Parathyroid adenoma (tissue), 2 donors: Measurements from ENCODE around the gene INO80E.
"Not testable (repeated sequence)": the region's sequence is repeated elsewhere in the genome, so short reads cannot be mapped to it uniquely, and the experiment has no call there.

Experiments
- H2AFZ ChIP-seq: fragments of 300-600 bp; sonication (generic); one replicate; pipeline ENCODE4 v1.7.0; 2017; ENCODE audit warnings: antibody characterized with exemption, mild to moderate bottlenecking
- H3K27ac ChIP-seq: fragments of 300-600 bp; sonication (generic); one replicate; pipeline ENCODE4 v1.7.0; 2017
- H3K27me3 ChIP-seq: fragments of 300-600 bp; sonication (generic); one replicate; pipeline ENCODE4 v1.7.0; 2017; ENCODE audit warnings: low read length; ENCODE audit not compliant: control insufficient read depth, insufficient read depth
- H3K36me3 ChIP-seq: fragments of 300-600 bp; sonication (generic); one replicate; pipeline ENCODE4 v1.7.0; 2017; ENCODE audit warnings: low read length; ENCODE audit not compliant: control insufficient read depth, insufficient read depth
- H3K4me1 ChIP-seq: fragments of 300-600 bp; sonication (generic); one replicate; pipeline ENCODE4 v1.7.0; 2017; ENCODE audit warnings: control low read depth
- H3K4me2 ChIP-seq: fragments of 300-600 bp; sonication (generic); one replicate; pipeline ENCODE4 v1.7.0; 2017; ENCODE audit warnings: low read length
- H3K4me3 ChIP-seq: fragments of 300-600 bp; sonication (generic); one replicate; pipeline ENCODE4 v1.7.0; 2017; ENCODE audit warnings: low read depth, low read length
- H3K79me2 ChIP-seq: fragments of 300-600 bp; sonication (generic); one replicate; pipeline ENCODE4 v1.7.0; 2017; ENCODE audit warnings: control low read depth
- H3K9ac ChIP-seq: fragments of 300-600 bp; sonication (generic); one replicate; pipeline ENCODE4 v1.7.0; 2017; ENCODE audit warnings: mild to moderate bottlenecking
- H3K9me3 ChIP-seq: fragments of 300-600 bp; sonication (generic); one replicate; pipeline ENCODE4 v1.7.0; 2017; ENCODE audit warnings: low read length; ENCODE audit not compliant: control insufficient read depth
- TF ChIP-seq, protein P1 (sequence below): fragments of 300-600 bp; sonication (generic); IDR thresholded peaks from one replicate; pipeline ENCODE4 v1.7.0; 2017; ENCODE audit warnings: antibody characterized with exemption, mild to moderate bottlenecking
- donor health status: primary hyperparathyroidism.

Gene INO80E

DNA sequence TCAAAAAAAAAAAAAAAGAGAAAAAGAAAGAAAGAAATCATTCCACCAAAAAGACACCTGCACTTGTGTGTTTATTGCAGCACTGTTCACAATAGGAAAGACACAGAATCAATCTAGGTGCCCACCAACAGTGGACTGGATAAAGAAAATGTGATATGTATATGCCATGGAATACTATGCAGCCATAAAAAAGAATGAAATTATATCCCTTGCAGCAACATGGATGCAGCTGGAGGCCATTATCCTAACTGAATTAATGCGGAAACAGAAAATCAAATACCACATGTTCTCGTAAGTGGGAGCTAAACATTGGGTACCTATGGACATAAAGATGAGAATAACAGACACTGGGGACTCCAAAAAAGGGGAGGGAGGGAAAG, 21.2 kb downstream of the INO80E start:
- TF ChIP-seq, protein P1, sequence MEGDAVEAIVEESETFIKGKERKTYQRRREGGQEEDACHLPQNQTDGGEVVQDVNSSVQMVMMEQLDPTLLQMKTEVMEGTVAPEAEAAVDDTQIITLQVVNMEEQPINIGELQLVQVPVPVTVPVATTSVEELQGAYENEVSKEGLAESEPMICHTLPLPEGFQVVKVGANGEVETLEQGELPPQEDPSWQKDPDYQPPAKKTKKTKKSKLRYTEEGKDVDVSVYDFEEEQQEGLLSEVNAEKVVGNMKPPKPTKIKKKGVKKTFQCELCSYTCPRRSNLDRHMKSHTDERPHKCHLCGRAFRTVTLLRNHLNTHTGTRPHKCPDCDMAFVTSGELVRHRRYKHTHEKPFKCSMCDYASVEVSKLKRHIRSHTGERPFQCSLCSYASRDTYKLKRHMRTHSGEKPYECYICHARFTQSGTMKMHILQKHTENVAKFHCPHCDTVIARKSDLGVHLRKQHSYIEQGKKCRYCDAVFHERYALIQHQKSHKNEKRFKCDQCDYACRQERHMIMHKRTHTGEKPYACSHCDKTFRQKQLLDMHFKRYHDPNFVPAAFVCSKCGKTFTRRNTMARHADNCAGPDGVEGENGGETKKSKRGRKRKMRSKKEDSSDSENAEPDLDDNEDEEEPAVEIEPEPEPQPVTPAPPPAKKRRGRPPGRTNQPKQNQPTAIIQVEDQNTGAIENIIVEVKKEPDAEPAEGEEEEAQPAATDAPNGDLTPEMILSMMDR = no peak
- no peaks in the 10 kb centered on the region for H3K4me1 ChIP-seq
- no peak overlapping the region for H3K9ac ChIP-seq
- no peaks in the 10 kb centered on the region for H3K27me3 ChIP-seq
- H2AFZ ChIP-seq = no peak overlapping the region
- H3K36me3 ChIP-seq = no peaks in the 10 kb centered on the region
- no peak overlapping the region for H3K4me3 ChIP-seq
- H3K79me2 ChIP-seq = no peaks in the 10 kb centered on the region
- H3K27ac ChIP-seq = no peak overlapping the region
- H3K9me3 ChIP-seq = no peaks in the 10 kb centered on the region
- H3K4me2 ChIP-seq = no peak overlapping the region

- not testable (repeated sequence) for H3K4me1 ChIP-seq, H2AFZ ChIP-seq, H3K79me2 ChIP-seq, H3K9ac ChIP-seq, H3K4me3 ChIP-seq, H3K4me2 ChIP-seq, H3K27me3 ChIP-seq, H3K9me3 ChIP-seq, H3K27ac ChIP-seq, H3K36me3 ChIP-seq
These were observed 21.9 kb downstream of the INO80E start for GRCh38 chr16:30017937-30018336.

DNA sequence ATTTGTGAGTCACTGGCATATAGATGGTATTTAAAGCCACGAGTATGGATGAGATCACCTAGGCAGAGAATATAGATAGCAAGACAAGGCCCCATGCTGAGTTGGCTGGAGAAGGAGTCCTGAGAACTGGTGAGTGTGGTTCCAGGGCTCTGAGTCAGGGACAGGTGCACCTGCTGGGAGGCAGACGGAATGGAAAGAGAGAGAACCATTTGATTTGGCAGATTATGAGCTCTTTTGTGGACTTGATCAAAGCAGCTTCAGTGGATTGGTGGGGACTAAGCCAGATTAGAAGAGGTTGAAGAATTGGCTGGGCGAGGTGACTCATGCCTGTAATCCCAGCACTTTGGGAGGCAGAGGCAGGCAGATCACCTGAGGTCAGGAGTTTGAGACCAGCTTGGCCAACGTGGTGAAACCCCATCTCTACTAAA, 22.7 kb downstream of the INO80E start:
- no peaks in the 10 kb centered on the region for H3K36me3 ChIP-seq
- no peak overlapping the region for H3K4me3 ChIP-seq
- H3K4me1 ChIP-seq = no peaks in the 10 kb centered on the region
- no peak overlapping the region for H3K27ac ChIP-seq
- TF ChIP-seq, protein P1 = no peak
- H3K9me3 ChIP-seq = no peaks in the 10 kb centered on the region
- H3K9ac ChIP-seq = no peak overlapping the region
- H3K4me2 ChIP-seq = no peak overlapping the region
- H2AFZ ChIP-seq = no peak overlapping the region
- H3K79me2 ChIP-seq = no peaks in the 10 kb centered on the region
- H3K27me3 ChIP-seq = no peaks in the 10 kb centered on the region

DNA sequence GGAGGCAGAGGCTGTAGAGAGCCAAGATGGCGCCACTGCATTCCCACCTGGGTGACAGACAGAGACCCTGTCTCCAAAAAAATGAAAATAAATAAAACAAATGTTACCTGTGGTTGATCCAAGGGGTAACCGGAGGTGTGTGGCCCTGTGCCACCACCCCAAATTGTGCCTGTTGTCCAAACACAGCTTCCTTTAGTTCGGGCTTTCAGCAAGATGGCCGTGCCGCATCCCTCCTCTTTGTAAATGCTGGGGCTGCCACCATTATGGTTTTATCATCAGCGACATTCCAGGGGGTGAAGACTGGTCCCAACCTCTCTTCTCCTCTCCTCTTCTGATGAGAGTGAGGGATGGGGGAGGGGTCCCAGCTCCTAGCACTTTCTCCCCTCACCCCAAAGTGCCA, 26.8 kb downstream of the INO80E start, which contains the start of gene C16orf92:
C16orf92 (plus strand) TSS at position 312 of the 400 bp plus-strand sequence. CDS start 143 bp downstream, outside the sequence.
- Histone ChIP-seq H3K9ac (no peak within 1 kb of the TSS), H3K36me3 (no peaks in the 10 kb centered on the region), H2AFZ (no peak within 1 kb of the TSS), H3K27ac (no peak within 1 kb of the TSS), H3K4me3 (no peak within 1 kb of the TSS), H3K9me3 (no peaks in the 10 kb centered on the region), H3K27me3 (no peaks in the 10 kb centered on the region), H3K79me2 (no peaks in the 10 kb centered on the region), H3K4me2 (no peak within 1 kb of the TSS), H3K4me1 (peaks cover 3% of the 10 kb centered on the region)
- TF ChIP-seq, protein P1 = no peak

GRCh38 chr16:30023586-30023985, 27.5 kb downstream of the INO80E start:
- Histone ChIP-seq H3K9ac (no peak overlapping the region), H3K36me3 (no peaks in the 10 kb centered on the region), H3K4me2 (no peak overlapping the region), H3K4me3 (no peak overlapping the region), H3K27me3 (no peaks in the 10 kb centered on the region), H2AFZ (no peak overlapping the region), H3K9me3 (no peaks in the 10 kb centered on the region), H3K4me1 (peaks cover 4% of the 10 kb centered on the region), H3K79me2 (no peaks in the 10 kb centered on the region), H3K27ac (no peak overlapping the region)
- TF ChIP-seq, protein P1 = no peak
